ENCODE data around the gene RAET1L. TPM values are rescaled to one million over a fixed set of nuclear protein-coding genes. Genes with fewer than 3 reads are reported as not detected.

Gene RAET1L
- total RNA-seq, result not detected

GRCh38 chr6:150025201-150025917, at the start of gene RAET1L:
Gene RAET1L, minus strand, starts transcription at chr6:150025532. Its CDS starts 61 bp downstream, at chr6:150025471.

GRCh38 chr6:150068720-150069648, 43.7 kb upstream of the RAET1L start, which contains the start of gene ULBP3:
Gene ULBP3, minus strand, starts transcription at chr6:150069121. Its CDS starts 55 bp downstream, at chr6:150069066.

Other genes with a start within 250 kb of the RAET1L start
- gene LRP11, start 161.2 kb downstream of the RAET1L start, total RNA-seq, result 28.9 TPM
- not detected for gene RAET1E, start 127.4 kb downstream of the RAET1L start, total RNA-seq
- 1.1 TPM for gene RAET1G, start 102.4 kb downstream of the RAET1L start, total RNA-seq
- 2.3 TPM for gene ULBP2, start 83.5 kb downstream of the RAET1L start, total RNA-seq
- gene ULBP1, start 61.6 kb downstream of the RAET1L start, total RNA-seq, result 0.29 TPM
- gene ULBP3, start 43.6 kb upstream of the RAET1L start, total RNA-seq, result 10.3 TPM
- gene PPP1R14C, start 117.5 kb upstream of the RAET1L start, total RNA-seq, result 17.6 TPM

Measured in metanephros (tissue), 1 donor.